Testis (tissue), 3 donors: ENCODE results near the gene ANTXR2. TPM values are rescaled to one million over a fixed set of nuclear protein-coding genes. Genes with fewer than 3 reads are reported as not detected.

Experiments
- DNase-seq: peaks from one replicate; pipeline ENCODE4 v3.0.0-alpha.2; 2019
- H3K27ac ChIP-seq, 2 donors: fragments of 200-600 bp; sonication (generic); one replicate each; pipeline ENCODE4 v1.5.1; 2019
- H3K27me3 ChIP-seq: fragments of 200-600 bp; sonication (generic); one replicate; pipeline ENCODE4 v1.5.1; 2019
- H3K36me3 ChIP-seq: fragments of 200-600 bp; sonication (generic); one replicate; pipeline ENCODE4 v1.5.1; 2017; ENCODE audit warnings: low read depth; ENCODE audit errors: missing control alignments
- H3K4me1 ChIP-seq: fragments of 200-600 bp; sonication (generic); one replicate; pipeline ENCODE4 v1.5.1; 2019
- H3K4me3 ChIP-seq, 2 donors: fragments of 200-600 bp; sonication (generic); one replicate each; pipeline ENCODE4 v1.5.1; 2017 to 2019
- H3K9me3 ChIP-seq: fragments of 200-600 bp; sonication (generic); one replicate; pipeline ENCODE4 v1.5.1; 2017
- CTCF ChIP-seq, 3 experiments: fragments of 450-650 bp in 2 of 3; fragments of 200-600 bp in 1 of 3; sonication (generic) in 1 of 3; IDR thresholded peaks; one replicate each; pipeline ENCODE4 v1.5.1; 2016 to 2019; ENCODE audit warnings: antibody characterized with exemption in 3 of 3, mild to moderate bottlenecking in 2 of 3, moderate library complexity in 1 of 3
- POLR2A ChIP-seq: fragments of 450-650 bp; IDR thresholded peaks from one replicate; pipeline ENCODE4 v1.6.1; 2017; ENCODE audit warnings: antibody characterized with exemption, mild to moderate bottlenecking, moderate library complexity
- WGBS, 2 donors: methylation state at CpG; one replicate each; pipeline ENCODE4 v1.1.5; 2018; 5-methylcytosine and 5-hydroxymethylcytosine counted together
- intact Hi-C: fragments of 100-400 bp; cut with DNase I; formaldehyde crosslinking; loops from one replicate; pipeline ENCODE4 v1.15.1; 2023; ENCODE audit warnings: low total_unique reads
- polyA plus RNA-seq: library from polyadenylated mRNA; stranded (reverse); fragments of 350-450 nt; fragmentation: Illumina TruSeq; extraction: RNeasy Lipid Tissue Mini Kit (QIAGEN cat#74804); gene quantifications from one replicate; pipeline ENCODE4 v1.2.3, GENCODE V29; 2014; ENCODE audit warnings: low read depth, low replicate concordance; ENCODE audit not compliant: insufficient read depth
- total RNA-seq, 2 donors: library from RNA; depleted of rRNA; stranded (reverse); fragments of >200 nt; gene quantifications; one replicate each; pipeline ENCODE4 v1.2.3, GENCODE V29; 2016

The ANTXR2 gene
- total and polyA plus RNA-seq, 3 donors from 2014 or later: 23.8 to 30.8 (median 30.4) TPM

GRCh38 chr4:80012291-80012690 lies 60.7 kb downstream of the ANTXR2 start:
- Histone ChIP-seq H3K27ac (no peak overlapping the region), H3K4me1 (peaks cover 6% of the 10 kb centered on the region), H3K4me3 (no peak overlapping the region), H3K9me3 (no peaks in the 10 kb centered on the region), H3K36me3 (no peaks in the 10 kb centered on the region), H3K27me3 (no peaks in the 10 kb centered on the region)
- TF ChIP-seq CTCF (IDR thresholded peaks at IDR 0.05) (no peak), POLR2A (no peak)
- intact Hi-C loops: no loop called here
- 59 to 71% methylated on average over 1 of the region's 1 CpG for WGBS, 2 donors
- no peak for DNase-seq

DNA sequence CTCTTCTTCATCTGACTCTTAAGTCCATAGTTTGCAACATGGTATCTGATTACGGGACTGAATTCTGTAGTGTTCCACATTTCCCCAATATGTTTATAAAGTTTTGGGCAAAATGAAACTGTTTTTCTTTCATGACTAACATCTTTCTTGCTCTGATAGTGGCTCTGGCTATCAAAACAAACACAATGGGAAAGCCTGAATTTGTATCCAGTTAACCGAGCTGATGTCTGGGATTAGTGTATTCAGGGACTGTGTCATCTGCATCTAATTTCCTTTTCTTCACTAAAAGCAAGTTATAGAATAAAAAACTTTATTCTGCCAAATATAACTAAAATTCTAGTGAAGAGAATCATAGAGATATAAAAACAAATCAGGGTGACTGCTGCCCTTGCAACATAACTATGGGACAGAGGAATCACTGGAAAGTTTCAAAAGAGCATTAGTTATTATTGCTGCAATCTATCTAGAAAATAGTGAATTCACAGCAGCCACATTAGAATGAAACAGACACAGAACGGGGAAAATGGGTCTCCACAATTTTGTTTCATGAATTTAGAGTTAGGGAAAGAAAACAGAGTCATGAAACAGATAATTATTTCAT lies 61.3 kb downstream of the ANTXR2 start:
- no peaks in the 10 kb centered on the region for H3K36me3 ChIP-seq
- H3K4me1 ChIP-seq: peaks cover 6% of the 10 kb centered on the region
- no peak overlapping the region for H3K4me3 ChIP-seq
- H3K9me3 ChIP-seq: no peaks in the 10 kb centered on the region
- 33 to 43% methylated on average over 3 of the region's 3 CpGs for WGBS, 2 donors
- DNase-seq: no peak
- intact Hi-C loops: no loop called here
- TF ChIP-seq POLR2A: no peak
- no peak for TF ChIP-seq CTCF (IDR thresholded peaks at IDR 0.05)
- H3K27me3 ChIP-seq: no peaks in the 10 kb centered on the region
- H3K27ac ChIP-seq: no peak overlapping the region

DNA sequence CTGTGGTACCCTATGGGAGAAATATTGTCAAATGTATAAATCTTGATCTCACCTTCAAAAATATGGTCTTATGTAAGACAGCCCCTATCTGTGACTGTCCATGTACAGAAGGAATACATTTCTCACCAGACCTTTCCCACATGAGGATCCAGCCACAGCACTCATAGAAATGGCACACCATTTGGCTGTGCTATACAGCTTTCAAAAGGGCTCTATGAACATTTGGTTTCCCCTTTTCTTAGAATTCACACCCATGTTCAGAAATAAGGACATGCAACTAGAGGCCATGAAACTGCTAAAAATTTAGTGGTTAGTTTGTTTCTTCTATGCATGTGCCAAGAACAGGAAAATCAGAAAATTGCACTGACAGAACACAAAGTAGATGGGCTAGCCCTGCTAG lies 62.7 kb downstream of the ANTXR2 start:
- Histone ChIP-seq H3K27ac (no peak overlapping the region), H3K36me3 (no peaks in the 10 kb centered on the region), H3K4me3 (no peak overlapping the region), H3K9me3 (no peaks in the 10 kb centered on the region), H3K4me1 (peaks cover 6% of the 10 kb centered on the region), H3K27me3 (no peaks in the 10 kb centered on the region)
- TF ChIP-seq CTCF (IDR thresholded peaks at IDR 0.05): no peak
- TF ChIP-seq POLR2A: no peak
- intact Hi-C loops: no loop called here
- DNase-seq: no peak

DNA sequence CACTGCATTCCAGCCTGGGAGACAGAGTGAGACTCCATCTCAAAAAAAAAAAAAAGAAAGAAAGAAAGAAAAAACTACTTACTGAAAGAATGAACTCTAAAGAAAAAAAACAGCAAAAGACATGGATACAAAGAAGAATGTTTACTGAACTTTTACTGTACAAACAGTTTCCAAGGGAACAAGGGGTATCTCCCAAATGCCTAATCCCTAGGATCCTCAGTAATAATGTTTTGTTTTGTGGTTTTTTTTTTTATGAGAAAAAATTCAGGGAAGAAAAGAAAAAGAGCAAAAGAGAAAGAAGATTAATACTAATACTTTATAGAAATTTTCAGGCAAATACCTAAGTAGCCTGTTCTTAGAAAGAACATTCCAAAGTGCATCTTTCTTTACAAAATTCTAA lies 63.2 kb downstream of the ANTXR2 start:
- H3K4me3 ChIP-seq: no peak overlapping the region
- H3K4me1 ChIP-seq: peaks cover 6% of the 10 kb centered on the region
- no peaks in the 10 kb centered on the region for H3K27me3 ChIP-seq
- H3K27ac ChIP-seq: no peak overlapping the region
- no peaks in the 10 kb centered on the region for H3K36me3 ChIP-seq
- H3K9me3 ChIP-seq: no peaks in the 10 kb centered on the region
- no peak for DNase-seq
- intact Hi-C loops: no loop called here
- TF ChIP-seq POLR2A (no peak), CTCF (IDR thresholded peaks at IDR 0.05) (no peak)

DNA sequence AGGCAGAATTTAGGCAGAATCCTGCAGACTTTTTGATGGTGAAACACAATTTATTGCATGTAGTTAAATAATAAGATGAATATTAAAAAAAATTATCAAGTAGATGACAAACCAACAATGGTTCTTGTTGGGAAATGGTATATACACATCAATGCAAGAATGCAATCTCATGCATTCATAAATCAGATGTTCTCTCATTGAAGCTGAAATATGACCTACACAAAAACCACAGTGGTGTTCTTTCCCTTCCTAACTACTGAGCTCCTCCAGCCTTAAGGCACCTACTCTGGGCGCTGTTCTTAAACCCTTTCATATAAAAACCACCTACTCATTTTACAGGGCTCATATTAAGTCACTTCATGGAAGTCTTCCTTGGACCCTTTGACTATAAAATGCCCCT lies 64.1 kb downstream of the ANTXR2 start:
- intact Hi-C loops: no loop called here
- Histone ChIP-seq H3K4me3 (no peak overlapping the region), H3K27me3 (no peaks in the 10 kb centered on the region), H3K27ac (no peak overlapping the region), H3K9me3 (no peaks in the 10 kb centered on the region), H3K36me3 (no peaks in the 10 kb centered on the region), H3K4me1 (peaks cover 6% of the 10 kb centered on the region)
- DNase-seq: no peak
- WGBS, 2 donors: 0% methylated on average over 1 of the region's 1 CpG
- TF ChIP-seq CTCF (IDR thresholded peaks at IDR 0.05) (no peak), POLR2A (no peak)
